NOMO-1 treated with DMSO at 0.1 percent for 48 hours (cell line): ENCODE measurements around the gene PAFAH1B2.

ENCODE experiments used
- DNase-seq: peaks from one replicate; lab custom pipeline; 2025; ENCODE audit not compliant: unreplicated experiment; lab: John Stamatoyannopoulos, UW

PAFAH1B2 gene

DNA sequence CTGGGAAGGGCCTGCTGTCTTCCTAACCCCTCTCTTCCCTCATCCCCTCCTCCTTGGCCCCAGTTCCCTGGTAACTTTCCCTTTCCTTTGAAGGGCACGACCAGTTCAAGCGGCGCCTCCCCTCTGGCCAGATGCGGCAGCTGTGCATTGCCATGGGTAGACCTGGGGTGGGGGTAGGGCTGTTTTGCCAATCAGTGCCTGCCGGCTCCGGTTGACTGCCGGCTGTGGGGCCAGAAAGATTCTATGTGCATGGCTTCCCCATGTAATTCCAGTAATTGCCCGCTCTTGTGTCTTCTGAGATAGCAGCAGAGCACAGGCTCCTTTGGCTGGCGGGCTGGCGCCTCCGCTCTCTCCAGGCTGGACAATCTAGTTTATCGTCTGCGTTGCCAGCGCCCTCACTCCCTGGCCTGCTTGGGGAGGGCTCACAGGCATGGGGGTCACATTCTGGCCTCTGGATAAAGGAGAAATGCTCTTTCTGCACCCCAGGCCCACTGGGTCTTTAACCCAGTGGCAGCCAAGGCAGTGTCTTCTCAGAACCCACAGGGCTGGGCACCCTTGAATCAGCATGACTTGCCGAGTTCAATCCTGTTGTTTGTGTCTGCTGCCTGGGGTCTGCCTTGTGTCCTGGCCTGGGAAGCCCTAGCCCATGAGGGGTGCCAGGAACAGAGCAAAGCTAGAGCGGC, 43.9 kb downstream of the PAFAH1B2 start:
- DNase-seq, result no peak

DNA sequence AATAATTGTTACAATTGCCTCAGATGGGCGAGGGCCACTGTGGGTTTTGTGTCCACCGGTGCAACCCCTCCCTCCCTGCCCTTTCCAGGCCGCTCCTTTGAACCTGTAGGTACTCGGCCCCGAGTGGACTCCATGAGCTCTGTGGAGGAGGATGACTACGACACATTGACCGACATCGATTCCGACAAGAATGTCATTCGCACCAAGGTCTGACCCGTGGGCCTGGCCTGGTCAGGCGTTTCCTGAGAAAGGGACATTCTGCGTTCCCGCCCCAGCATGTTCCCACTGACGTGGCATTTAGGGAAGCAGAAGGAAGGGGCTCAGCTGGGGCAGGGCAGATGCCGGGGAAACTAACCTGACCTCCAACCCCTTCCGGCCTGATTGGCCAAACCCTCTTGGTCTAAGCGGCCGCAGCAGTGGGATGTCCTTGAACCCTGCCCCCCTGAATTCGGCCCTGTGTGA, 44.6 kb downstream of the PAFAH1B2 start:
- DNase-seq, result no peak

GRCh38 chr11:117189191-117189940, 45.3 kb downstream of the PAFAH1B2 start:
- peak; percentile 94 for DNase-seq

GRCh38 chr11:117189941-117190544, 46.0 kb downstream of the PAFAH1B2 start:
- DNase-seq, result no peak

DNA sequence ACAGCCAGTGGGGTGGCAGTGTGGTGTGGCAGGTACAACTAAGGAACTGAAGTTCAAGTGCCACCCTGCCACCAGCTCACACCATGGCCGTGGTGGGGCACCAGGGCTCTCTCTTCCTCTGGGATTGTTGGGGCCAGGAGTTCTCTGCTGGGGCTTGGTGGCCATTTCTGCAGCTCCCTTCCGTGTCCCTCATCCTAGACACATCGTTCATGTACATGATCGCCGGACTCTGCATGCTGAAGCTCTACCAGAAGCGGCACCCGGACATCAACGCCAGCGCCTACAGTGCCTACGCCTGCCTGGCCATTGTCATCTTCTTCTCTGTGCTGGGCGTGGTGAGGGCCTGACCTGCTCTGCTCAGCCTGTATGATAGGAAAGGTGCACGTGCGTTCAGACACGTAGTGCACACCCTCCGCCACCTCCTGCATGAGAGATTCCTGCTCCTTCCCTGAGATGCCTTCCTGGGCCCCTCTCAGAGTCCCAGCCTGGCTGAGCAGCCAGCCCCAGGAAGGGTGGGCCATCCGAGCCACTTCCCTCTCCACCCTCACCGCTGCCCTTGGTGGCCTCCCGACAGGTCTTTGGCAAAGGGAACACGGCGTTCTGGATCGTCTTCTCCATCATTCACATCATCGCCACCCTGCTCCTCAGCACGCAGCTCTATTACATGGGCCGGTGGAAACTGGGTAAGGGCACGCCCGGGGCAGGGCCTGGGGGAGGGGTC, 47.8 kb downstream of the PAFAH1B2 start:
- DNase-seq, result no peak

DNA sequence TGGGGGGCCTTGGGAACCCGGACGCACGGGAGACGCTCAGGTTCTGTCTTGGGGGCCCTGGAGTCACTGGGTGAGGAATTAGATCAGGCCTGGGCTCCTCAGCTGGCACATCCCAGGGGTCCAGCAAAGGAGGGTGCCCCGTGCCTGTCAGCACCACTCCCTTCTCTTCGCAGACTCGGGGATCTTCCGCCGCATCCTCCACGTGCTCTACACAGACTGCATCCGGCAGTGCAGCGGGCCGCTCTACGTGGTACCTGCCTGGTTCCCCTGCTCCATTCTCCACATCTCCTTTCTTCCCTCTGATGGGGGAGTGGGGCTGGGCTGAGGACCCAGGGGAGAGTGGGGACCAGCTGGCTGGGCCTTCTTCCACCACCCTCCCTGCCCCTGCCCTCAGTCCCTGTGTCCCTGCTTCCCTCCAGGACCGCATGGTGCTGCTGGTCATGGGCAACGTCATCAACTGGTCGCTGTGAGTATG, 48.4 kb downstream of the PAFAH1B2 start:
- no peak for DNase-seq

- no peak for DNase-seq
Measured at GRCh38 chr11:117193130-117194020, 49.3 kb downstream of the PAFAH1B2 start.

DNA sequence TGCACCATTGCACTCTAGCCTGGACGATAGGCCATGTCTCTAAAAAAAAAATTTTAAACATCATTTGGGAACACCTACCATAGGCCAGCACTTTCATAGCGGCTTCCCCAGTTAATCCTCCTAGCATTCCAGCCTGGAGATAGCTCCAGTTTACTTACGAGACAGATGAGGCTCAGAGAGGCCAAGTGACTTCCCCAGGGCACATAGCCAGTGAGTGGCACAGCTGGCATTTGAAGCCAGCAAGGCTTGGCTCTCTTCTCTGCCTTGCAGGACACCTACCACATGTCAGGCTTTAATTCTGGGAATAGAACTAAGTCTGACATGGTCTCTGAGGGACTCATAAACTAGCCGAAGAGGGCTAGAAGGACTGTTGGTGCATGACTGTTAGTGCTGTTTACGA, 50.2 kb downstream of the PAFAH1B2 start:
- DNase-seq, result no peak

- DNase-seq, result no peak
Measured at GRCh38 chr11:117195258-117195657, 51.2 kb downstream of the PAFAH1B2 start.

DNA sequence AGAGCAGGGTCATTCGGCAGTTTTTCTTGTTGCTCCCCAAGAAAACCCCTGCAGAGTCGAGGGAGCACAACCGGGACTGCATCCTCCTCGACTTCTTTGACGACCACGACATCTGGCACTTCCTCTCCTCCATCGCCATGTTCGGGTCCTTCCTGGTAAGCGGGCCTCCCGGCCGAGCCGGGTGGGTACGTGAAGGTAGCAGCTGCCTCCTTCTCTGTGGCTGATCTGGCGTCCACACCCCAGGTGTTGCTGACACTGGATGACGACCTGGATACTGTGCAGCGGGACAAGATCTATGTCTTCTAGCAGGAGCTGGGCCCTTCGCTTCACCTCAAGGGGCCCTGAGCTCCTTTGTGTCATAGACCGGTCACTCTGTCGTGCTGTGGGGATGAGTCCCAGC, 51.7 kb downstream of the PAFAH1B2 start:
- no peak for DNase-seq

DNA sequence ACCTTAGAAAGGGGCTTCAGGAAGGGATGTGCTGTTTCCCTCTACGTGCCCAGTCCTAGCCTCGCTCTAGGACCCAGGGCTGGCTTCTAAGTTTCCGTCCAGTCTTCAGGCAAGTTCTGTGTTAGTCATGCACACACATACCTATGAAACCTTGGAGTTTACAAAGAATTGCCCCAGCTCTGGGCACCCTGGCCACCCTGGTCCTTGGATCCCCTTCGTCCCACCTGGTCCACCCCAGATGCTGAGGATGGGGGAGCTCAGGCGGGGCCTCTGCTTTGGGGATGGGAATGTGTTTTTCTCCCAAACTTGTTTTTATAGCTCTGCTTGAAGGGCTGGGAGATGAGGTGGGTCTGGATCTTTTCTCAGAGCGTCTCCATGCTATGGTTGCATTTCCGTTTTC, 52.9 kb downstream of the PAFAH1B2 start:
- DNase-seq, result no peak

- no peak for DNase-seq
Measured at GRCh38 chr11:117197516-117198456, 53.7 kb downstream of the PAFAH1B2 start.

GRCh38 chr11:117198613-117199012, 54.5 kb downstream of the PAFAH1B2 start:
- no peak for DNase-seq

GRCh38 chr11:117199053-117199915, 55.2 kb downstream of the PAFAH1B2 start, which contains the start of gene TAGLN:
TAGLN (plus strand) TSS chr11:117199370; CDS start chr11:117203014, 3,644 bp downstream.
- DNase-seq, result no peak

GRCh38 chr11:117199916-117200812, 56.1 kb downstream of the PAFAH1B2 start:
- DNase-seq, result no peak

DNA sequence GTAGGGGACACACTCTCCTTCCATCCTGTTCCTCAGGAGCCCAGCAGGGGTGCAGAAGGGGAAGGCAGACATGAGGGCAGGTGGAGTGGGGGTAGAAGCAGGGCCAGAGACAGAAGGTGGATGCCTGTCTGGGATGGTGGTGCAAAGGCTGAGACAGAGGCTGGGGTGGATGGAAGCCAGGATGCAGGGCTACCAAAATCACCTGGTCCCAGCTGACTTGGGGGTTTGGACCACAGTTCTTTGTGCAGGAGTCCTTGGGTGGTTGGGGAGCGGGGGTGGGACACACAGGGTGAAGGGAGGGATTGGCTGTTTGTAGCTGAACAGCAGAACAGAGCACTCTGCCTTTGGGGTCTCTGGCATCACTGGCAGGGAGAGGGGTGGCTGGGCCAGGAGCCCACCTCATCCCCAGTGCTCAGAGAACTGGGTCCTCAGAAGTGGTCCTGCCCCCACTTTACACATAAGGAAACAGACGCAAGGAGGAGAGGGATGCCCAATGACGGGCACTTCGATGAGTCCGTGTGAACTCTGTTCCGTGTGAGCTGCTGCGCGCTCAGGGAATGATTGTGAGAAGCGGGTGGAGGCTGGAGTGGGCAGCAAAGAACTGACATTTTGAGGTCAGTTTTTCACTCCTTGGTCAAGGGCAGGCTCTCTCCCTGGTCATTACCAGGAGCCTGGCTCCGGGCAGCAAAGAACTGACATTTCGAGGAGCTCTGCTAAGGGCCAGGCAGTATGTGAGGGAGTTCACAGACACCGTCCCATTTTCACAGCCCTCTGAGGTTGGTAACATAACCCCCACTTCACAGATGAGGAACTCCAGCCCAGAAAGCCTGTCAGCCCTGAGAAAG, 56.9 kb downstream of the PAFAH1B2 start:
- no peak for DNase-seq
